ENCODE data around the gene SCFD2. TPM values are rescaled to one million over a fixed set of nuclear protein-coding genes. Genes with fewer than 3 reads are reported as not detected.

Gene SCFD2
- total RNA-seq, 2 donors from 2014 or later: 19.3 to 26.7 TPM

GRCh38 chr4:52877036-52877435, 488.8 kb downstream of the SCFD2 start:
- peaks cover 2% of the 10 kb centered on the region for H3K36me3 Mint-ChIP-seq (ENCODE audit: low read depth)

GRCh38 chr4:52876069-52876468, 489.8 kb downstream of the SCFD2 start:
- DNase-seq (no peak), ATAC-seq (no peak)
- Mint-ChIP-seq H3K27ac (peak overlapping the region; percentile 49), H3K4me3 (no peak overlapping the region), H3K36me3 (ENCODE audit: low read depth) (peaks cover 2% of the 10 kb centered on the region), H3K27me3 (no peaks in the 10 kb centered on the region), H3K4me1 (peaks cover 6% of the 10 kb centered on the region)
- no peaks in the 10 kb centered on the region for H3K9me3 ChIP-seq (ENCODE audit: control insufficient read depth, low read length, poor library complexity, severe bottlenecking)

More at GRCh38 chr4:52877036-52877435, 488.8 kb downstream of the SCFD2 start:
- no peaks in the 10 kb centered on the region for H3K27me3 Mint-ChIP-seq
- H3K4me3 Mint-ChIP-seq: no peak overlapping the region
- no peak for ATAC-seq
- H3K27ac Mint-ChIP-seq: no peak overlapping the region
- peaks cover 6% of the 10 kb centered on the region for H3K4me1 Mint-ChIP-seq
- no peaks in the 10 kb centered on the region for H3K9me3 ChIP-seq (ENCODE audit: control insufficient read depth, low read length, poor library complexity, severe bottlenecking)
- DNase-seq: no peak

GRCh38 chr4:52874948-52875347, 490.9 kb downstream of the SCFD2 start:
- H3K4me3 Mint-ChIP-seq: no peak overlapping the region
- peaks cover 6% of the 10 kb centered on the region for H3K4me1 Mint-ChIP-seq
- H3K9me3 ChIP-seq (ENCODE audit: control insufficient read depth, low read length, poor library complexity, severe bottlenecking): no peaks in the 10 kb centered on the region
- no peaks in the 10 kb centered on the region for H3K27me3 Mint-ChIP-seq
- ATAC-seq (no peak), DNase-seq (no peak)
- peaks cover 2% of the 10 kb centered on the region for H3K36me3 Mint-ChIP-seq (ENCODE audit: low read depth)
- H3K27ac Mint-ChIP-seq: no peak overlapping the region

GRCh38 chr4:52873861-52874343, 492.0 kb downstream of the SCFD2 start:
- H3K27me3 Mint-ChIP-seq: no peaks in the 10 kb centered on the region
- H3K27ac Mint-ChIP-seq: peak overlapping the region; percentile 24
- ATAC-seq (no peak), DNase-seq (no peak)
- H3K9me3 ChIP-seq (ENCODE audit: control insufficient read depth, low read length, poor library complexity, severe bottlenecking): no peaks in the 10 kb centered on the region
- no peak overlapping the region for H3K4me3 Mint-ChIP-seq
- peaks cover 6% of the 10 kb centered on the region for H3K4me1 Mint-ChIP-seq
- H3K36me3 Mint-ChIP-seq (ENCODE audit: low read depth): peaks cover 2% of the 10 kb centered on the region

GRCh38 chr4:52873191-52873590, 492.7 kb downstream of the SCFD2 start:
- ATAC-seq (no peak), DNase-seq (no peak)
- H3K9me3 ChIP-seq (ENCODE audit: control insufficient read depth, low read length, poor library complexity, severe bottlenecking): no peaks in the 10 kb centered on the region
- Mint-ChIP-seq H3K27me3 (no peaks in the 10 kb centered on the region), H3K4me3 (no peak overlapping the region), H3K36me3 (ENCODE audit: low read depth) (peaks cover 2% of the 10 kb centered on the region), H3K4me1 (peaks cover 6% of the 10 kb centered on the region), H3K27ac (peak overlapping the region; percentile 24)

- Mint-ChIP-seq H3K4me1 (no peaks in the 10 kb centered on the region), H3K4me3 (no peak overlapping the region), H3K36me3 (ENCODE audit: low read depth) (peaks cover 2% of the 10 kb centered on the region)
These were observed 495.6 kb downstream of the SCFD2 start for GRCh38 chr4:52870225-52870624.

GRCh38 chr4:52869656-52870055, 496.2 kb downstream of the SCFD2 start:
- H3K27ac Mint-ChIP-seq: no peak overlapping the region
- DNase-seq: no peak

More at GRCh38 chr4:52870225-52870624, 495.6 kb downstream of the SCFD2 start:
- ATAC-seq (no peak), DNase-seq (no peak)
- no peaks in the 10 kb centered on the region for H3K9me3 ChIP-seq (ENCODE audit: control insufficient read depth, low read length, poor library complexity, severe bottlenecking)
- H3K27ac Mint-ChIP-seq: no peak overlapping the region
- H3K27me3 Mint-ChIP-seq: no peaks in the 10 kb centered on the region

GRCh38 chr4:52869196-52869595, 496.7 kb downstream of the SCFD2 start:
- Mint-ChIP-seq H3K4me1 (no peaks in the 10 kb centered on the region), H3K36me3 (ENCODE audit: low read depth) (peaks cover 2% of the 10 kb centered on the region), H3K27ac (no peak overlapping the region), H3K27me3 (no peaks in the 10 kb centered on the region), H3K4me3 (peak overlapping the region; percentile 55)
- H3K9me3 ChIP-seq (ENCODE audit: control insufficient read depth, low read length, poor library complexity, severe bottlenecking): no peaks in the 10 kb centered on the region
- DNase-seq: no peak
- no peak for ATAC-seq

More at GRCh38 chr4:52869656-52870055, 496.2 kb downstream of the SCFD2 start:
- no peaks in the 10 kb centered on the region for H3K27me3 Mint-ChIP-seq
- no peaks in the 10 kb centered on the region for H3K9me3 ChIP-seq (ENCODE audit: control insufficient read depth, low read length, poor library complexity, severe bottlenecking)
- H3K4me1 Mint-ChIP-seq: no peaks in the 10 kb centered on the region
- H3K36me3 Mint-ChIP-seq (ENCODE audit: low read depth): peaks cover 2% of the 10 kb centered on the region
- no peak for ATAC-seq
- H3K4me3 Mint-ChIP-seq: no peak overlapping the region

GRCh38 chr4:52868133-52868532, 497.7 kb downstream of the SCFD2 start:
- ATAC-seq (no peak), DNase-seq (no peak)
- Mint-ChIP-seq H3K4me3 (no peak overlapping the region), H3K27me3 (peaks cover 6% of the 10 kb centered on the region), H3K36me3 (ENCODE audit: low read depth) (no peaks in the 10 kb centered on the region), H3K27ac (no peak overlapping the region), H3K4me1 (no peaks in the 10 kb centered on the region)
- H3K9me3 ChIP-seq (ENCODE audit: control insufficient read depth, low read length, poor library complexity, severe bottlenecking): no peaks in the 10 kb centered on the region

- no peak overlapping the region for H3K27ac Mint-ChIP-seq
- no peak overlapping the region for H3K4me3 Mint-ChIP-seq
- no peaks in the 10 kb centered on the region for H3K36me3 Mint-ChIP-seq (ENCODE audit: low read depth)
- no peaks in the 10 kb centered on the region for H3K9me3 ChIP-seq (ENCODE audit: control insufficient read depth, low read length, poor library complexity, severe bottlenecking)
- ATAC-seq (no peak), DNase-seq (no peak)
- no peaks in the 10 kb centered on the region for H3K4me1 Mint-ChIP-seq
- H3K27me3 Mint-ChIP-seq: peaks cover 8% of the 10 kb centered on the region
These were observed 498.7 kb downstream of the SCFD2 start for GRCh38 chr4:52867163-52867562.

- DNase-seq (no peak), ATAC-seq (no peak)
- no peaks in the 10 kb centered on the region for H3K36me3 Mint-ChIP-seq (ENCODE audit: low read depth)
- no peak overlapping the region for H3K4me3 Mint-ChIP-seq
- no peaks in the 10 kb centered on the region for H3K9me3 ChIP-seq (ENCODE audit: control insufficient read depth, low read length, poor library complexity, severe bottlenecking)
- no peaks in the 10 kb centered on the region for H3K4me1 Mint-ChIP-seq
- H3K27me3 Mint-ChIP-seq: peaks cover 9% of the 10 kb centered on the region
- H3K27ac Mint-ChIP-seq: no peak overlapping the region
These were observed 499.1 kb downstream of the SCFD2 start for GRCh38 chr4:52866734-52867133.

GRCh38 chr4:52865300-52865699, 500.6 kb downstream of the SCFD2 start:
- H3K27me3 Mint-ChIP-seq: peaks cover 23% of the 10 kb centered on the region
- DNase-seq (no peak), ATAC-seq (no peak)
- no peak overlapping the region for H3K4me3 Mint-ChIP-seq
- H3K9me3 ChIP-seq (ENCODE audit: control insufficient read depth, low read length, poor library complexity, severe bottlenecking): peaks cover 3% of the 10 kb centered on the region
- H3K4me1 Mint-ChIP-seq: peaks cover 3% of the 10 kb centered on the region
- no peaks in the 10 kb centered on the region for H3K36me3 Mint-ChIP-seq (ENCODE audit: low read depth)
- H3K27ac Mint-ChIP-seq: no peak overlapping the region

- peaks cover 3% of the 10 kb centered on the region for H3K9me3 ChIP-seq (ENCODE audit: control insufficient read depth, low read length, poor library complexity, severe bottlenecking)
- peaks cover 3% of the 10 kb centered on the region for H3K4me1 Mint-ChIP-seq
- H3K27me3 Mint-ChIP-seq: peaks cover 26% of the 10 kb centered on the region
- ATAC-seq (no peak), DNase-seq (no peak)
- no peaks in the 10 kb centered on the region for H3K36me3 Mint-ChIP-seq (ENCODE audit: low read depth)
- H3K27ac Mint-ChIP-seq: no peak overlapping the region
- no peak overlapping the region for H3K4me3 Mint-ChIP-seq
These were observed 501.1 kb downstream of the SCFD2 start for GRCh38 chr4:52864793-52865192.

- peaks cover 26% of the 10 kb centered on the region for H3K27me3 Mint-ChIP-seq
- H3K27ac Mint-ChIP-seq: no peak overlapping the region
- no peak for ATAC-seq
- peaks cover 3% of the 10 kb centered on the region for H3K4me1 Mint-ChIP-seq
- H3K9me3 ChIP-seq (ENCODE audit: control insufficient read depth, low read length, poor library complexity, severe bottlenecking): peaks cover 3% of the 10 kb centered on the region
- H3K4me3 Mint-ChIP-seq: peak overlapping the region; percentile 84
- no peak for DNase-seq
- H3K36me3 Mint-ChIP-seq (ENCODE audit: low read depth): no peaks in the 10 kb centered on the region
These were observed 502.5 kb downstream of the SCFD2 start for GRCh38 chr4:52863324-52863723.

All from T-helper 17 cell (primary cell).